EL (cell line): ENCODE measurements around the gene MCU.
"Not testable (repeated sequence)": the region's sequence is repeated elsewhere in the genome, so short reads cannot be mapped to it uniquely, and the experiment has no call there.

ENCODE experiments used
- DNase-seq: peaks from one replicate; pipeline ENCODE4 v3.0.0-alpha.2; 2016

Gene MCU

GRCh38 chr10:72732521-72732920 lies 40.6 kb downstream of the MCU start:
- no peak for DNase-seq

GRCh38 chr10:72733989-72734388 lies 42.0 kb downstream of the MCU start:
- DNase-seq, result no peak

- DNase-seq, result no peak
Measured at GRCh38 chr10:72735288-72735936, 43.5 kb downstream of the MCU start.

- DNase-seq, result peak; percentile 22
Measured at GRCh38 chr10:72736176-72736827, 44.4 kb downstream of the MCU start.

- DNase-seq, result no peak
Measured at GRCh38 chr10:72736828-72737220, 44.9 kb downstream of the MCU start.

- not testable (repeated sequence) for DNase-seq
Measured at GRCh38 chr10:72737357-72737756, 45.4 kb downstream of the MCU start.

GRCh38 chr10:72738486-72738885 lies 46.5 kb downstream of the MCU start:
- DNase-seq, result no peak

GRCh38 chr10:72740528-72740927 lies 48.6 kb downstream of the MCU start:
- DNase-seq, result peak; percentile 55

GRCh38 chr10:72742092-72742491 lies 50.1 kb downstream of the MCU start:
- DNase-seq, result no peak

GRCh38 chr10:72742797-72743196 lies 50.9 kb downstream of the MCU start:
- no peak for DNase-seq

GRCh38 chr10:72744566-72744965 lies 52.6 kb downstream of the MCU start:
- DNase-seq, result no peak

- no peak for DNase-seq
Measured at GRCh38 chr10:72746426-72747363, 54.8 kb downstream of the MCU start.

GRCh38 chr10:72747521-72747920 lies 55.6 kb downstream of the MCU start:
- no peak for DNase-seq

- no peak for DNase-seq
Measured at GRCh38 chr10:72753760-72754231, 61.9 kb downstream of the MCU start.

- DNase-seq, result no peak
Measured at GRCh38 chr10:72754275-72755032, 62.5 kb downstream of the MCU start.

- DNase-seq, result no peak
Measured at GRCh38 chr10:72756674-72757385, 64.9 kb downstream of the MCU start.

GRCh38 chr10:72757732-72758131 lies 65.8 kb downstream of the MCU start:
- no peak for DNase-seq

- not testable (repeated sequence) for DNase-seq
Measured at GRCh38 chr10:72758930-72759329, 67.0 kb downstream of the MCU start.

- DNase-seq, result no peak
Measured at GRCh38 chr10:72759584-72759983, 67.6 kb downstream of the MCU start.

GRCh38 chr10:72761498-72761897 lies 69.6 kb downstream of the MCU start:
- DNase-seq, result no peak

GRCh38 chr10:72762042-72762441 lies 70.1 kb downstream of the MCU start:
- no peak for DNase-seq

GRCh38 chr10:72763201-72763600 lies 71.3 kb downstream of the MCU start:
- DNase-seq, result no peak
